ENCODE measurements around the gene ZMIZ1.

Gene ZMIZ1

GRCh38 chr10:79289801-79290200 is 221.0 kb downstream of the ZMIZ1 start:
- intact Hi-C loops (cut with micrococcal nuclease), result no loop called here
- H3K27me3 Mint-ChIP-seq, result no peaks in the 10 kb centered on the region
- H3K4me3 Mint-ChIP-seq, result no peak overlapping the region
- H3K4me1 Mint-ChIP-seq (ENCODE audit: low read depth), result peaks cover 100% of the 10 kb centered on the region
- peaks cover 78% of the 10 kb centered on the region for H3K36me3 Mint-ChIP-seq (ENCODE audit: low read depth)
- H3K9me3 Mint-ChIP-seq, result no peaks in the 10 kb centered on the region
- H3K27ac Mint-ChIP-seq, result peak overlapping the region; percentile 91

- Mint-ChIP-seq H3K9me3 (no peaks in the 10 kb centered on the region), H3K4me3 (no peak overlapping the region), H3K27ac (peak overlapping the region; percentile 91), H3K27me3 (no peaks in the 10 kb centered on the region), H3K4me1 (ENCODE audit: low read depth) (peaks cover 98% of the 10 kb centered on the region), H3K36me3 (ENCODE audit: low read depth) (peaks cover 86% of the 10 kb centered on the region)
- intact Hi-C loops (cut with micrococcal nuclease), result no loop called here
Observed at GRCh38 chr10:79292026-79292766, 223.4 kb downstream of the ZMIZ1 start.

DNA sequence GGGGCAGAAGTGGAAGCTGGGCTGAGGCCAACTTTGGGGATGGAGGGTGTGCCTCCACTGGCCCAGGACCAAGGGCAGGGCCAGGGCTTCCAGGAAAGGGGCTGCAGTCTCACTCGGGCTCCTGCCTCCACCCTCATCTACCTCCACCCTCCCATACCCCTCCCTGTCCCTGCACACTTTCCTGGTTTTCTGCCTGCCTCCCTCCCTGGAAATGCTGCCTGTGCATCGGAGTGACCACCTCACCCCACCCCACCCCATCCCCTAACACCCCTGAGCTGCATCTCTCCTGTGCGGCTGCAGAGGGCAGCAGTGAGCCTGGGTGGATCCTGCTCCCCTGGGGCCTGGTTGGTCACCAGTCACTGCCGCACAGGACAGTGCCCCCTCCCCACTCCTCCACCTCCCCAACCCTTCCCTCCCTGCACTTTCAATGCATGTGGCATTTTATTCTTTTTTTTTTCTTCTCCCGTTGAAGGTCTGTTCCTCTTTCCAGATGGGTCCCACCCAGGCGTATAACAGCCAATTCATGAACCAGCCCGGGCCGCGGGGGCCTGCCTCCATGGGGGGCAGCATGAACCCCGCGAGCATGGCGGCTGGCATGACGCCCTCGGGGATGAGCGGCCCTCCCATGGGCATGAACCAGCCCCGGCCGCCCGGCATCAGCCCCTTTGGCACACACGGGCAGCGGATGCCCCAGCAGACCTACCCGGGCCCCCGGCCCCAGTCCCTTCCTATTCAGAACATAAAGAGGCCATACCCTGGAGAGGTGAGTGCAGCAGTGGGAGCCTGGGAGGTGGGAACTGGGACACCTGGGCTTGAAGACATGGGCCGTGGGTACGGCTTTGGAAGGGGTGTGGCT is 224.4 kb downstream of the ZMIZ1 start:
- Mint-ChIP-seq H3K27me3 (no peaks in the 10 kb centered on the region), H3K4me1 (ENCODE audit: low read depth) (peaks cover 98% of the 10 kb centered on the region), H3K9me3 (no peaks in the 10 kb centered on the region), H3K27ac (peak overlapping the region; percentile 91), H3K4me3 (peak overlapping the region; percentile 52), H3K36me3 (ENCODE audit: low read depth) (peaks cover 86% of the 10 kb centered on the region)
- intact Hi-C loops (cut with micrococcal nuclease), result no loop called here

- no peaks in the 10 kb centered on the region for H3K27me3 Mint-ChIP-seq
- intact Hi-C loops (cut with micrococcal nuclease), result loop anchor here (1.0 to 2.0 kb wide), 4 partner anchors 8 to 55 kb away; partner anchors contain the start of gene PPIF
- H3K4me1 Mint-ChIP-seq (ENCODE audit: low read depth), result peaks cover 98% of the 10 kb centered on the region
- H3K4me3 Mint-ChIP-seq, result peak overlapping the region; percentile 49
- peaks cover 86% of the 10 kb centered on the region for H3K36me3 Mint-ChIP-seq (ENCODE audit: low read depth)
- H3K9me3 Mint-ChIP-seq, result no peaks in the 10 kb centered on the region
- H3K27ac Mint-ChIP-seq, result peak overlapping the region; percentile 91
Observed at GRCh38 chr10:79293841-79294581, 225.2 kb downstream of the ZMIZ1 start.

GRCh38 chr10:79295563-79295962 is 226.8 kb downstream of the ZMIZ1 start:
- no peaks in the 10 kb centered on the region for H3K27me3 Mint-ChIP-seq
- peak overlapping the region; percentile 91 for H3K27ac Mint-ChIP-seq
- intact Hi-C loops (cut with micrococcal nuclease), result loop anchor here (2.0 kb wide), 3 partner anchors 47 to 57 kb away; partner anchors contain the start of gene PPIF
- H3K4me1 Mint-ChIP-seq (ENCODE audit: low read depth), result peaks cover 97% of the 10 kb centered on the region
- no peaks in the 10 kb centered on the region for H3K9me3 Mint-ChIP-seq
- peak overlapping the region; percentile 52 for H3K4me3 Mint-ChIP-seq
- peaks cover 86% of the 10 kb centered on the region for H3K36me3 Mint-ChIP-seq (ENCODE audit: low read depth)

DNA sequence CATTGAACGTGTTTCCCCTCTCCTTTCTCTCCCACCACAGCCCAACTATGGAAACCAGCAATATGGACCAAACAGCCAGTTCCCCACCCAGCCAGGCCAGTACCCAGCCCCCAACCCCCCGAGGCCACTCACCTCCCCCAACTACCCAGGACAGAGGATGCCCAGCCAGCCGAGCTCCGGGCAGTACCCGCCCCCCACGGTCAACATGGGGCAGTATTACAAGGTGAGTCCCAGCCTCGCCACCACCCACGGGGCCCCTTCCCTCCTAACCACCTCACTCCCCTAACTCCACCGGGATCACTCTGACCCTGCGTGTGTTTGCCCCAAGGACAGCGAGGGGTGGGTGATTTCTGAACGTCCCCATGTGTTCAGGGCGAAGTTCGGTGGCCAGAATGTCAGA is 227.7 kb downstream of the ZMIZ1 start:
- no peak overlapping the region for H3K4me3 Mint-ChIP-seq
- no peaks in the 10 kb centered on the region for H3K9me3 Mint-ChIP-seq
- peak overlapping the region; percentile 91 for H3K27ac Mint-ChIP-seq
- peaks cover 92% of the 10 kb centered on the region for H3K4me1 Mint-ChIP-seq (ENCODE audit: low read depth)
- intact Hi-C loops (cut with micrococcal nuclease), result no loop called here
- H3K36me3 Mint-ChIP-seq (ENCODE audit: low read depth), result peaks cover 86% of the 10 kb centered on the region
- H3K27me3 Mint-ChIP-seq, result no peaks in the 10 kb centered on the region

GRCh38 chr10:79298403-79299244 is 229.9 kb downstream of the ZMIZ1 start:
- H3K9me3 Mint-ChIP-seq, result no peaks in the 10 kb centered on the region
- peaks cover 88% of the 10 kb centered on the region for H3K36me3 Mint-ChIP-seq (ENCODE audit: low read depth)
- H3K4me3 Mint-ChIP-seq, result no peak overlapping the region
- intact Hi-C loops (cut with micrococcal nuclease), result no loop called here
- no peaks in the 10 kb centered on the region for H3K27me3 Mint-ChIP-seq
- peaks cover 70% of the 10 kb centered on the region for H3K4me1 Mint-ChIP-seq (ENCODE audit: low read depth)
- peak overlapping the region; percentile 21 for H3K27ac Mint-ChIP-seq

GRCh38 chr10:79299397-79300241 is 230.9 kb downstream of the ZMIZ1 start:
- H3K27ac Mint-ChIP-seq, result peak overlapping the region; percentile 42
- H3K4me1 Mint-ChIP-seq (ENCODE audit: low read depth), result peaks cover 60% of the 10 kb centered on the region
- no peaks in the 10 kb centered on the region for H3K27me3 Mint-ChIP-seq
- H3K4me3 Mint-ChIP-seq, result no peak overlapping the region
- peaks cover 98% of the 10 kb centered on the region for H3K36me3 Mint-ChIP-seq (ENCODE audit: low read depth)
- no peaks in the 10 kb centered on the region for H3K9me3 Mint-ChIP-seq
- intact Hi-C loops (cut with micrococcal nuclease), result no loop called here

DNA sequence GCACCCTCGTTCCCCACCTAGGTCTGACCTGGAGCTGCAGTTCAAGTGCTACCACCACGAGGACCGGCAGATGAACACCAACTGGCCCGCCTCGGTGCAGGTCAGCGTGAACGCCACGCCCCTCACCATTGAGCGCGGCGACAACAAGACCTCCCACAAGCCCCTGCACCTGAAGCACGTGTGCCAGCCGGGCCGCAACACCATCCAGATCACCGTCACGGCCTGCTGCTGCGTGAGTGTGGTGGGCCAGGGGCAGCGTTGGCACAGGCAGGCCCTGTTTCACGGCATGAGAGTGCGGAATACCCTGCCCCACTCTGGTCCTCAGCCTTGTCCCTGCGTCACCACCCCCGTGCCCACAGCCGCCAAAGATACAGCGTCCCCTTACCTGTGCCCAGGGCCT is 231.9 kb downstream of the ZMIZ1 start:
- Mint-ChIP-seq H3K36me3 (ENCODE audit: low read depth) (peaks cover 100% of the 10 kb centered on the region), H3K27ac (no peak overlapping the region)

GRCh38 chr10:79301754-79302530 is 233.2 kb downstream of the ZMIZ1 start:
- peaks cover 38% of the 10 kb centered on the region for H3K4me1 Mint-ChIP-seq (ENCODE audit: low read depth)
- no peaks in the 10 kb centered on the region for H3K27me3 Mint-ChIP-seq
- intact Hi-C loops (cut with micrococcal nuclease), result no loop called here
- H3K4me3 Mint-ChIP-seq, result no peak overlapping the region
- H3K9me3 Mint-ChIP-seq, result no peaks in the 10 kb centered on the region
- peaks cover 100% of the 10 kb centered on the region for H3K36me3 Mint-ChIP-seq (ENCODE audit: low read depth)
- no peak overlapping the region for H3K27ac Mint-ChIP-seq

More for the DNA sequence above, 231.9 kb downstream of the ZMIZ1 start:
- Mint-ChIP-seq H3K4me3 (no peak overlapping the region), H3K4me1 (ENCODE audit: low read depth) (peaks cover 49% of the 10 kb centered on the region), H3K27me3 (no peaks in the 10 kb centered on the region), H3K9me3 (no peaks in the 10 kb centered on the region)
- intact Hi-C loops (cut with micrococcal nuclease), result no loop called here

DNA sequence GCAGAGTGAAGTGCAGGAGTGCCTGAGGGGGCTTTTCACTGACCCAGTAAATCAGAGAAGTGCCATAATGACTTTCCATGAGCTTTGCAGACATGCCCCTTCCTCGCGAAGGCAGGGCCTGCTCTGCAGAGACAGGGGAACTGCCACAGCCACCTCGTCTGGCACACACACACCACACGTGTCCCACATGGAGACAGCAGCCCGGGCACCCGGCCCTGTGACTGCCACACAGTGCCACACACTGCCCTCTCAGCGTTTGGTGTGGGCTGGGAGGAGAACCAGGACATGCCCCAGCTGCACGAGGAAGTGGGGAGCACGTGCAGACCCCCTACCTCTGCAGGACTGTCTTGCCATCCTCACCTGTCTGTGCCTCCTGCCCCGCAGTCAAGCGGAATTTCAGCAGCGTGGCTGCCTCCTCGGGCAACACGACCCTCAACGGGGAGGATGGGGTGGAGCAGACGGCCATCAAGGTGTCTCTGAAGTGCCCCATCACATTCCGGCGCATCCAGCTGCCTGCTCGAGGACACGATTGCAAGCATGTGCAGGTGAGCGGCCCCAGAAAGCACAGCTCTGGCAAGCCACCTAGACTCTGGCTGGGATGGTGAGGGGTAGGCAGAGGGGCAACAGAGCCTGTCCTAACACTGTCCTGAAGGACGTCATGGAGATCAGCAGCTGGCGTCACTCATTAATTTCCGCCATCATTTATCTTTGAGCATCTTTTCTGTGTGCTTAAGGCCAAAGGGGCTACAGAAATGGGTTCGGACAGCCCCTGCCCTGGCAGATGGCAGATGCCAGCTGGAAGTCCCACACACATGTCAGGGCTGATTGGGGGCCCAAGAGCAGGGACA is 235.1 kb downstream of the ZMIZ1 start:
- Mint-ChIP-seq H3K27me3 (no peaks in the 10 kb centered on the region), H3K4me3 (no peak overlapping the region), H3K4me1 (ENCODE audit: low read depth) (peaks cover 36% of the 10 kb centered on the region), H3K27ac (no peak overlapping the region), H3K9me3 (no peaks in the 10 kb centered on the region), H3K36me3 (ENCODE audit: low read depth) (peaks cover 100% of the 10 kb centered on the region)
- intact Hi-C loops (cut with micrococcal nuclease), result no loop called here

Data from dendritic cell treated with granulocyte-macrophage colony-stimulating factor and Interleukin-4, amounts not matched to agents 40 ng/mL and 50 ng/mL, for 4 days (primary cell).